Suprapubic skin (tissue), 4 donors: Measurements from ENCODE around the gene EGF. TPM values are rescaled to one million over a fixed set of nuclear protein-coding genes. Genes with fewer than 3 reads are reported as not detected.

Experiments
- DNase-seq, 2 donors: peaks; one replicate each; pipeline ENCODE4 v3.0.0-alpha.2; 2019; ENCODE audit warnings: low spot score in 2 of 2
- H3K27ac ChIP-seq: fragments of 200-600 bp; sonication (generic); one replicate; pipeline ENCODE4 v1.5.1; 2019
- H3K27me3 ChIP-seq: fragments of 200-600 bp; sonication (generic); one replicate; pipeline ENCODE4 v1.5.1; 2019
- H3K36me3 ChIP-seq: fragments of 200-600 bp; sonication (generic); one replicate; pipeline ENCODE4 v1.5.1; 2019
- H3K4me1 ChIP-seq: fragments of 200-600 bp; sonication (generic); one replicate; pipeline ENCODE4 v1.5.1; 2019
- H3K4me3 ChIP-seq: fragments of 200-600 bp; sonication (generic); one replicate; pipeline ENCODE4 v1.5.1; 2019; ENCODE audit warnings: mild to moderate bottlenecking
- H3K9me3 ChIP-seq: fragments of 200-600 bp; sonication (generic); one replicate; pipeline ENCODE4 v1.5.1; 2019
- EP300 ChIP-seq: sonication (generic); formaldehyde crosslinking; IDR thresholded peaks from one replicate; pipeline ENCODE4 v1.6.1; 2017; ENCODE audit warnings: antibody characterized with exemption
- POLR2A ChIP-seq, 2 donors: fragments of 450-650 bp; IDR thresholded peaks; one replicate each; pipeline ENCODE4 v1.6.1; 2017; ENCODE audit warnings: antibody characterized with exemption in 2 of 2, mild to moderate bottlenecking in 2 of 2, moderate library complexity in 2 of 2
- POLR2AphosphoS5 ChIP-seq, 3 donors: sonication (generic); formaldehyde crosslinking; IDR thresholded peaks; one replicate each; pipeline ENCODE4 v1.6.1; 2017; ENCODE audit warnings: antibody characterized with exemption in 3 of 3
- WGBS: methylation state at CpG from one replicate; pipeline ENCODE4 v1.1.5; 2018; 5-methylcytosine and 5-hydroxymethylcytosine counted together
- total RNA-seq, 4 donors: library from RNA; depleted of rRNA; stranded (reverse); fragments of >200 nt; gene quantifications; one replicate each; pipeline ENCODE4 v1.1.0, GENCODE V29; 2016
- TF ChIP-seq, protein P1 (sequence below), 2 donors: fragments of 200-600 bp in 1 of 2; fragments of 450-650 bp in 1 of 2; sonication (generic) in 1 of 2; IDR thresholded peaks; one replicate each; pipeline ENCODE4 v1.5.1; 2016 to 2019; ENCODE audit warnings: antibody characterized with exemption in 2 of 2, mild to moderate bottlenecking in 1 of 2, moderate library complexity in 1 of 2

EGF gene
- total RNA-seq, 4 donors from 2014 or later = 1.1 to 20.3 (median 2.9) TPM

DNA sequence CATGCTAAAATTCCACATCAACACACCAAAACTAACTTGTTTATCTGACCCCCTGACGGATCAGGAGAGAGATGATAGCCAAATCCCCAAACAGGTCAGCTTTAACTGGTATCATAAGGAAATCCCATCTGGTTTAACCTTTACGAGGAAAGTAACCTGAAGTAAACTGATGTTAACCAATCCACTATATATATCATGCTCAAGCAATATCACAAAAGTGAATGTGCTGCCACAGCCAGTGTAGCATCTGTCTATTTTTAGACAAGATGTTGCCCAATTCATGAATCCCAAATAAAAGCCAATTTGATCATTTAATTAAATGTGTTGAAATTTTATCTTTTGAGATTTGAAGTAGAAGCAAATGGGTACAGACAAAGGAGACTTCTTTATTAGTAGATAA, 44.5 kb downstream of the EGF start:
- TF ChIP-seq POLR2A (IDR thresholded peaks at IDR 0.05) = no peak
- TF ChIP-seq, protein P1, sequence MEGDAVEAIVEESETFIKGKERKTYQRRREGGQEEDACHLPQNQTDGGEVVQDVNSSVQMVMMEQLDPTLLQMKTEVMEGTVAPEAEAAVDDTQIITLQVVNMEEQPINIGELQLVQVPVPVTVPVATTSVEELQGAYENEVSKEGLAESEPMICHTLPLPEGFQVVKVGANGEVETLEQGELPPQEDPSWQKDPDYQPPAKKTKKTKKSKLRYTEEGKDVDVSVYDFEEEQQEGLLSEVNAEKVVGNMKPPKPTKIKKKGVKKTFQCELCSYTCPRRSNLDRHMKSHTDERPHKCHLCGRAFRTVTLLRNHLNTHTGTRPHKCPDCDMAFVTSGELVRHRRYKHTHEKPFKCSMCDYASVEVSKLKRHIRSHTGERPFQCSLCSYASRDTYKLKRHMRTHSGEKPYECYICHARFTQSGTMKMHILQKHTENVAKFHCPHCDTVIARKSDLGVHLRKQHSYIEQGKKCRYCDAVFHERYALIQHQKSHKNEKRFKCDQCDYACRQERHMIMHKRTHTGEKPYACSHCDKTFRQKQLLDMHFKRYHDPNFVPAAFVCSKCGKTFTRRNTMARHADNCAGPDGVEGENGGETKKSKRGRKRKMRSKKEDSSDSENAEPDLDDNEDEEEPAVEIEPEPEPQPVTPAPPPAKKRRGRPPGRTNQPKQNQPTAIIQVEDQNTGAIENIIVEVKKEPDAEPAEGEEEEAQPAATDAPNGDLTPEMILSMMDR (IDR thresholded peaks at IDR 0.05) = no peak
- TF ChIP-seq EP300 = no peak
- no peak for TF ChIP-seq POLR2AphosphoS5 (IDR thresholded peaks at IDR 0.05)
- H3K36me3 ChIP-seq = no peaks in the 10 kb centered on the region
- 94% methylated on average over 2 of the region's 2 CpGs for WGBS
- no peak overlapping the region for H3K27ac ChIP-seq
- H3K4me1 ChIP-seq = no peaks in the 10 kb centered on the region
- no peaks in the 10 kb centered on the region for H3K9me3 ChIP-seq
- H3K27me3 ChIP-seq = no peaks in the 10 kb centered on the region
- DNase-seq = no peak
- H3K4me3 ChIP-seq = no peak overlapping the region

DNA sequence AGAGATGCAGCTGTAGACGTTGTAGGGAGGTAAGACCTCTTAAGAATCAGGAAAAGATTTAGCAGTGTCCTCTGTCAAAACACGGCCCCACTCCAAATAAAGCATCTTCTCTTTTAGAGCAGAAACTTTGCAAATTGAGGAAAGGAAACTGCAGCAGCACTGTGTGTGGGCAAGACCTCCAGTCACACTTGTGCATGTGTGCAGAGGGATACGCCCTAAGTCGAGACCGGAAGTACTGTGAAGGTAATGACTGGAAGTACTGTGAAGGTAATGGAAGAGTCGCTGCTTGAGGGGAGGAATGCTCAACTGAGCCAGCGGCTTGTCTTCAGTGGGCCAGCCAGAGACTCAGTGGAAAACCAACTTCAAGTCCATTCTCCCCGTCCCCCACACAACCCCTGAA, 46.5 kb downstream of the EGF start:
- Histone ChIP-seq H3K36me3 (no peaks in the 10 kb centered on the region), H3K4me1 (no peaks in the 10 kb centered on the region), H3K27ac (no peak overlapping the region), H3K27me3 (no peaks in the 10 kb centered on the region), H3K9me3 (no peaks in the 10 kb centered on the region), H3K4me3 (no peak overlapping the region)
- WGBS = 85% methylated on average over 8 of the region's 8 CpGs
- TF ChIP-seq, protein P1 (IDR thresholded peaks at IDR 0.05) = no peak
- DNase-seq = no peak

DNA sequence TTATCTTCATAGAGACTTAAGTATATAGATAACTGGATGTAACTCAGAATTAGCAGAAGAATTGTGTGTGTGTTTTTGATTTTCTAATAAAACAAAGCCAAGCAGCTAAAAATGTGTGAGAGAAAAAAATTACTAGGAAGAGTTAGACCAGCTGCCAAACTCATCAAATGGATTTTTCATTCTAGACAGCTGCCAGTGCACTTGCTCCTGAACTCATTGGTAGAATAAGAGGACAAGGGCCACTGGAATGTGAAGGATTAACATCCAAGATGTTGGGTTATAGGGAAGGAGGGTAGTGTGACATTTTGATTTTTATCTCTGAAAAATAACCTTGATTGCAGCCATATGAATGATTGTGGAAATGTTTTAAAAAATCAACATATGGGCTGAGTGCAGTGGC, 49.7 kb downstream of the EGF start:
- Histone ChIP-seq H3K4me1 (peaks cover 3% of the 10 kb centered on the region), H3K27ac (no peak overlapping the region), H3K4me3 (no peak overlapping the region), H3K36me3 (no peaks in the 10 kb centered on the region), H3K27me3 (no peaks in the 10 kb centered on the region), H3K9me3 (no peaks in the 10 kb centered on the region)
- DNase-seq = no peak
- TF ChIP-seq POLR2A (IDR thresholded peaks at IDR 0.05) (no peak), EP300 (no peak), POLR2AphosphoS5 (IDR thresholded peaks at IDR 0.05) (no peak)
- TF ChIP-seq, protein P1 (IDR thresholded peaks at IDR 0.05) = no peak

DNA sequence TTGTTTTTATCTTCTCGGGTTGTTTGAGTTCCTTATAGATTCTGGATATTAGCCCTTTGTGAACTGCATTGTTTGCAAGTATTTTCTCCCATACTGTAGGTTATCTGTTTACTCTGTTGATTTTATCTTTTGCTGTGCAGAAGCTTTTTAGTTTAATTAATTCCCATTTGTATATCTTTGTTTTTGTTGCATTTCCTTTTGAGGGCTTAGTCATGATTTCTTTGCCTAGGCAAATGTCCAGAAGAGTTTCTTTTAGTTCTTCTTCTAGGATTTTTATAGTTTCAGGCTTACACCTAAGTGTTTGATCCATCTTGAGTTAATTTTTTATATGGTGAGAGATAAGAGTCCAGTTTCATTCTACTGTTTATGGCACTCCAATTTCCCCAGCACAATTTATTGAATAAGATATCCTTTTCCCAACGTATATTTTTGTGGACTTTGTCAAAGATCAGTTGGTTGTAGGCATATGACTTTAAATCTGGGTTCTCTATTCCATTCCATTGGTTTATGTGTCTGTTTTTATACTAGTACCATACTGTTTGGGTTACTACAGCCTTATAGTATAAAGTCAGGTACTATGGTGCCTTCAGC, 54.3 kb downstream of the EGF start:
- no peak for DNase-seq
- Histone ChIP-seq H3K9me3 (no peaks in the 10 kb centered on the region), H3K4me3 (no peak overlapping the region), H3K27ac (no peak overlapping the region), H3K27me3 (no peaks in the 10 kb centered on the region), H3K36me3 (no peaks in the 10 kb centered on the region), H3K4me1 (peaks cover 9% of the 10 kb centered on the region)
- no peak for TF ChIP-seq POLR2A (IDR thresholded peaks at IDR 0.05)
- no peak for TF ChIP-seq EP300
- TF ChIP-seq, protein P1 (IDR thresholded peaks at IDR 0.05) = no peak
- TF ChIP-seq POLR2AphosphoS5 (IDR thresholded peaks at IDR 0.05) = no peak
- 87% methylated on average over 2 of the region's 2 CpGs for WGBS

DNA sequence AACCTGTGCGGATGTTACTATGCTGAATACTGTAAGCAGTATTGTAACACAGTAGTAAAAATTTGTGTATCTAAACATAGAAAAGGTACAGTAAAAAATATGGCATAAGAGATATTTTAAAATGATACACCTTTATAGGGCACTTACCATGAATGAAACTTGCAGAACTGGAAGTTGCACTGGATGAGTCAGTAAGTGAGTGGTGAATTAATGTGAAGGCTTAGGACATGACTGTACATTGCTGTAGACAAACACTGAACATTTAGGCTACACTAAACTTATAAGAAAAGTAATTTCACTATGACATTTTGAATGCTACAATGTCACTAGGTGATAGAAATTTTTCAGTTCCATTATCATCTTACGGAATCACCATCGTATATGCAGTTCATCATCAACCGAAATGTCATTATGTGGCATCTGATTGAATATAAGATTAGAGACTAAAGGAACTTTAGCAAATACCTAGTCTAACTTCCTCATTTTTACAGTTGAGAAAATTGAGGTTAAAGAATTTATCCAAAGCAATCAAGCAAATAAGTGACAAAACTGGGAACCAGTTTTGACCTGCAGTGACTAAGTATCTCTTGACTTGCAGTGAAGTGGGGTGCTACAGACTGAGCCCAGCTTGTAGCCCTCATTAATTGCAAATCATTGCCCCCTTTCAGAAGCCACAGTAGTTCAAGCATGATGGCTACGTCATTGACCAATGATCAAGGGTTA, 55.3 kb downstream of the EGF start:
- H3K4me3 ChIP-seq = no peak overlapping the region
- H3K27ac ChIP-seq = peak overlapping the region; percentile 39
- DNase-seq = no peak
- peaks cover 9% of the 10 kb centered on the region for H3K4me1 ChIP-seq
- H3K9me3 ChIP-seq = no peaks in the 10 kb centered on the region
- no peaks in the 10 kb centered on the region for H3K27me3 ChIP-seq
- H3K36me3 ChIP-seq = no peaks in the 10 kb centered on the region
- 61% methylated on average over 5 of the region's 5 CpGs for WGBS
- no peak for TF ChIP-seq EP300
- TF ChIP-seq, protein P1 (IDR thresholded peaks at IDR 0.05) = no peak
